ENCODE results near the gene MSS51. TPM values are rescaled to one million over a fixed set of nuclear protein-coding genes. Genes with fewer than 3 reads are reported as not detected.

MSS51 gene
- total RNA-seq, 1 experiment from 2014 or later, result 1.7 TPM

- H3K4me1 ChIP-seq (ENCODE audit: control insufficient read depth in 1 of 2, insufficient read depth in 2 of 2, low read length in 2 of 2), result no peaks in the 10 kb centered on the region
- ChIA-PET POLR2A (no interaction called here), CTCF (no interaction called here), RAD21 (ENCODE audit: low non-redundant PET in 1 of 2, low total read pairs in 2 of 2, uncharacterized antibody in 2 of 2, unreplicated experiment in 2 of 2) (interaction anchor here in 1 of 2 experiments (0.5 kb wide), 1 partner anchor 29 kb away, joined by 5 read pairs; no protein-coding TSS in a partner anchor)
- intact Hi-C loops (cut with micrococcal nuclease), result no loop called here
- H3K27ac ChIP-seq (ENCODE audit: low read depth, low read length), result no peak overlapping the region
- H4K20me1 ChIP-seq (ENCODE audit: insufficient read depth), result no peaks in the 10 kb centered on the region
- no peaks in the 10 kb centered on the region for H3K79me2 ChIP-seq (ENCODE audit: insufficient read depth, low read length)
- H3K36me3 ChIP-seq (ENCODE audit: control insufficient read depth in 1 of 2, insufficient read depth in 2 of 2, low read length in 2 of 2), result 0 out of 4 replicates have a peak, but pooled peaks cover 0 to 2% of the 10 kb centered on the region in 2 experiments
- no TSS peak for BruUV-seq (replicated peaks)
- DNase-seq (ENCODE audit: low read depth, low spot score), result no peak
- H3K9me2 ChIP-seq (ENCODE audit: insufficient read depth), result no peaks in the 10 kb centered on the region
- ATAC-seq, result no peak
- H3K27me3 ChIP-seq (ENCODE audit: insufficient read depth, low read length), result no peaks in the 10 kb centered on the region
- no peak overlapping the region for H2AFZ ChIP-seq (ENCODE audit: low read depth, low read length, poor library complexity, severe bottlenecking)
- TF ChIP-seq RAD21 (IDR thresholded peaks at IDR 0.05; ENCODE audit: low read depth), result no peak
- TF ChIP-seq SIN3A (IDR thresholded peaks at IDR 0.05; ENCODE audit: low read depth), result no peak
- TF ChIP-seq FOSL1 (IDR thresholded peaks at IDR 0.05; ENCODE audit: low read depth), result no peak
- no peak overlapping the region for H3K9ac ChIP-seq (ENCODE audit: low read length)
- H3K4me2 ChIP-seq (ENCODE audit: low read length), result no peak overlapping the region
- H3K9me3 ChIP-seq (ENCODE audit: control insufficient read depth in 1 of 2, insufficient read depth in 1 of 2, low read depth in 1 of 2, low read length in 2 of 2), result no peaks in the 10 kb centered on the region
- H3K4me3 ChIP-seq (replicated peaks in 1 of 2; ENCODE audit: low read depth in 1 of 2, low read length in 2 of 2), result no peak overlapping the region
Measured at GRCh38 chr10:73446926-73447325, 13.6 kb upstream of the MSS51 start.

DNA sequence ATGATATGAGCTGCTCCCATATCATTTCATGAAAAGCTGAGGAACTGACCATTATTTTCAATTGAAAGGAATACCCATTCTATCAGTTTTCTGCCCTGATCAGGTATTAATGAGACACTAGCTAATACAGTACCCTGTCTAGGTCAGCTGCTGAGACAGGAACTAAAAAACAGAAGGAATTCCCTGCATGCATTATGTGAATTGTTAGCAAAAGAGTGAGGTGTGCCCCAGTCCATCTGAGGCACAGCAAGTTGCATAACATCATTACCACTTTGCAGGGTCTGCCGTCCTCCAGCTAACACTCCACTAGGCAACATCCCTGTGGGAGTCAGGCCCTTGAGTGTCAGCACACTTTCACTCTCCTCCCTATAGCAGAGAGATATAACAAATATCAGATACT lies 11.1 kb upstream of the MSS51 start:
- ChIA-PET RAD21 (ENCODE audit: low non-redundant PET in 1 of 2, low total read pairs in 2 of 2, uncharacterized antibody in 2 of 2, unreplicated experiment in 2 of 2) (no interaction called here), POLR2A (no interaction called here), CTCF (no interaction called here)
- Histone ChIP-seq H4K20me1 (ENCODE audit: insufficient read depth) (no peaks in the 10 kb centered on the region), H3K9me2 (ENCODE audit: insufficient read depth) (no peaks in the 10 kb centered on the region), H3K4me1 (ENCODE audit: control insufficient read depth in 1 of 2, insufficient read depth in 2 of 2, low read length in 2 of 2) (peaks cover 0 to 8% of the 10 kb centered on the region in 2 experiments; a peak in 2 of 4 replicates), H3K4me2 (ENCODE audit: low read length) (no peak overlapping the region), H3K36me3 (ENCODE audit: control insufficient read depth in 1 of 2, insufficient read depth in 2 of 2, low read length in 2 of 2) (0 out of 4 replicates have a peak, but pooled peaks cover 0 to 2% of the 10 kb centered on the region in 2 experiments), H3K4me3 (replicated peaks in 1 of 2; ENCODE audit: low read depth in 1 of 2, low read length in 2 of 2) (no peak overlapping the region), H3K9ac (ENCODE audit: low read length) (no peak overlapping the region), H2AFZ (ENCODE audit: low read depth, low read length, poor library complexity, severe bottlenecking) (no peak overlapping the region), H3K79me2 (ENCODE audit: insufficient read depth, low read length) (no peaks in the 10 kb centered on the region), H3K27ac (ENCODE audit: low read depth, low read length) (no peak overlapping the region), H3K9me3 (ENCODE audit: control insufficient read depth in 1 of 2, insufficient read depth in 1 of 2, low read depth in 1 of 2, low read length in 2 of 2) (no peaks in the 10 kb centered on the region), H3K27me3 (ENCODE audit: insufficient read depth, low read length) (no peaks in the 10 kb centered on the region)
- no peak for ATAC-seq
- TF ChIP-seq ZBTB33 (IDR thresholded peaks at IDR 0.05; ENCODE audit: extremely low read depth, insufficient replicate concordance, low read length) (no peak), EZH2 (IDR thresholded peaks at IDR 0.05) (no peak), TCF7L2 (IDR thresholded peaks at IDR 0.05; ENCODE audit: borderline replicate concordance, extremely low read depth, insufficient read depth, insufficient read length) (no peak), SRF (IDR thresholded peaks at IDR 0.05; ENCODE audit: low read depth) (no peak)
- intact Hi-C loops (cut with micrococcal nuclease), result no loop called here
- no peak for DNase-seq (ENCODE audit: low read depth, low spot score)
- no TSS peak for BruUV-seq (replicated peaks)
